ENCODE data around the gene BID. TPM values are rescaled to one million over a fixed set of nuclear protein-coding genes. Genes with fewer than 3 reads are reported as not detected.
A peak's percentile ranks its signal among the peaks of the same experiment; 100 is the strongest.

The BID gene
- total RNA-seq, 2 experiments from 2014 or later: 59.9 to 60.3 TPM

- CTCF ChIA-PET (ENCODE audit: unreplicated experiment): interaction anchor here (1.7 kb wide), 1 partner anchor 258 kb away, joined by 4 read pairs; no protein-coding TSS in a partner anchor
- BruUV-seq (replicated peaks): no TSS peak
Measured at GRCh38 chr22:17818649-17819048, 44.4 kb upstream of the BID start.

GRCh38 chr22:17818180-17818579 is 43.9 kb upstream of the BID start:
- intact Hi-C loops (cut with micrococcal nuclease; ENCODE audit: unreplicated experiment): no loop called here
- Histone ChIP-seq H3K4me1 (ENCODE audit: insufficient read depth, low read length, poor library complexity, severe bottlenecking) (no peaks in the 10 kb centered on the region), H3K27ac (ENCODE audit: low read depth, low read length, poor library complexity, severe bottlenecking) (no peak overlapping the region), H2AFZ (ENCODE audit: low read length) (no peak overlapping the region), H4K20me1 (ENCODE audit: insufficient read depth, low read length) (no peaks in the 10 kb centered on the region), H3K4me2 (ENCODE audit: low read length) (no peak overlapping the region), H3K4me3 (ENCODE audit: low read depth, low read length, poor library complexity, severe bottlenecking) (no peak overlapping the region), H3K9me2 (ENCODE audit: insufficient read depth, low read length) (no peaks in the 10 kb centered on the region), H3K9me3 (ENCODE audit: low read length) (no peaks in the 10 kb centered on the region), H3K79me2 (ENCODE audit: insufficient read depth, low read depth, low read length) (no peaks in the 10 kb centered on the region), H3K36me3 (ENCODE audit: insufficient read depth, low read length) (peaks cover 91% of the 10 kb centered on the region)
- no peak for DNase-seq (ENCODE audit: low spot score)
- CTCF ChIA-PET (ENCODE audit: unreplicated experiment): no interaction called here
- TF ChIP-seq CTCF (conservative IDR thresholded peaks at IDR 0.05; ENCODE audit: low read length): no peak
- TF ChIP-seq EZH2phosphoT487 (IDR thresholded peaks at IDR 0.05; ENCODE audit: borderline replicate concordance, low read depth, low read length): no peak
- BruUV-seq (replicated peaks): no TSS peak
- POLR2A ChIA-PET: no interaction called here

More at GRCh38 chr22:17818649-17819048, 44.4 kb upstream of the BID start:
- Histone ChIP-seq H3K79me2 (ENCODE audit: insufficient read depth, low read depth, low read length) (no peaks in the 10 kb centered on the region), H3K4me1 (ENCODE audit: insufficient read depth, low read length, poor library complexity, severe bottlenecking) (no peaks in the 10 kb centered on the region), H3K36me3 (ENCODE audit: insufficient read depth, low read length) (peaks cover 90% of the 10 kb centered on the region), H4K20me1 (ENCODE audit: insufficient read depth, low read length) (no peaks in the 10 kb centered on the region), H3K9me3 (ENCODE audit: low read length) (no peaks in the 10 kb centered on the region), H3K4me2 (ENCODE audit: low read length) (no peak overlapping the region), H2AFZ (ENCODE audit: low read length) (no peak overlapping the region), H3K27ac (ENCODE audit: low read depth, low read length, poor library complexity, severe bottlenecking) (no peak overlapping the region), H3K9me2 (ENCODE audit: insufficient read depth, low read length) (no peaks in the 10 kb centered on the region), H3K4me3 (ENCODE audit: low read depth, low read length, poor library complexity, severe bottlenecking) (no peak overlapping the region)
- intact Hi-C loops (cut with micrococcal nuclease; ENCODE audit: unreplicated experiment): no loop called here
- POLR2A ChIA-PET: interaction anchor here (0.8 kb wide), 1 partner anchor 258 kb away, joined by 3 read pairs; no protein-coding TSS in a partner anchor
- TF ChIP-seq CTCF (conservative IDR thresholded peaks at IDR 0.05; ENCODE audit: low read length): no peak
- no peak for TF ChIP-seq EZH2phosphoT487 (IDR thresholded peaks at IDR 0.05; ENCODE audit: borderline replicate concordance, low read depth, low read length)
- no peak for DNase-seq (ENCODE audit: low spot score)

- Histone ChIP-seq H3K4me2 (ENCODE audit: low read length) (no peak overlapping the region), H3K9me2 (ENCODE audit: insufficient read depth, low read length) (no peaks in the 10 kb centered on the region), H3K79me2 (ENCODE audit: insufficient read depth, low read depth, low read length) (no peaks in the 10 kb centered on the region), H2AFZ (ENCODE audit: low read length) (no peak overlapping the region), H4K20me1 (ENCODE audit: insufficient read depth, low read length) (no peaks in the 10 kb centered on the region), H3K27ac (ENCODE audit: low read depth, low read length, poor library complexity, severe bottlenecking) (no peak overlapping the region), H3K4me3 (ENCODE audit: low read depth, low read length, poor library complexity, severe bottlenecking) (no peak overlapping the region), H3K9me3 (ENCODE audit: low read length) (no peaks in the 10 kb centered on the region), H3K4me1 (ENCODE audit: insufficient read depth, low read length, poor library complexity, severe bottlenecking) (no peaks in the 10 kb centered on the region), H3K36me3 (ENCODE audit: insufficient read depth, low read length) (peaks cover 91% of the 10 kb centered on the region)
- TSS peak; percentile 60 for BruUV-seq (replicated peaks)
- intact Hi-C loops (cut with micrococcal nuclease; ENCODE audit: unreplicated experiment): no loop called here
- CTCF ChIA-PET (ENCODE audit: unreplicated experiment): interaction anchor here (0.5 kb wide), 1 partner anchor 80 kb away, joined by 3 read pairs; no protein-coding TSS in a partner anchor
- POLR2A ChIA-PET: no interaction called here
- TF ChIP-seq EZH2phosphoT487 (IDR thresholded peaks at IDR 0.05; ENCODE audit: borderline replicate concordance, low read depth, low read length) (no peak), CTCF (conservative IDR thresholded peaks at IDR 0.05; ENCODE audit: low read length) (no peak)
- no peak for DNase-seq (ENCODE audit: low spot score)
Measured at GRCh38 chr22:17817511-17818065, 43.3 kb upstream of the BID start.

All from OCI-LY7 (cell line).